Osteocyte (in vitro differentiated cells): ENCODE data around the gene RAD51B. TPM values are rescaled to one million over a fixed set of nuclear protein-coding genes. Genes with fewer than 3 reads are reported as not detected.

Source experiments
- DNase-seq: peaks from one replicate; pipeline ENCODE4 v3.0.0; 2021; ENCODE audit warnings: mixed read lengths; ENCODE audit not compliant: unreplicated experiment; ENCODE audit errors: extremely low spot score
- H3K27ac Mint-ChIP-seq: one replicate; pipeline ENCODE4 v1.8.0; 2021; ENCODE audit warnings: mild to moderate bottlenecking, mixed read lengths; ENCODE audit not compliant: unreplicated experiment
- H3K27me3 Mint-ChIP-seq: one replicate; pipeline ENCODE4 v1.8.0; 2021; ENCODE audit warnings: mixed read lengths; ENCODE audit not compliant: unreplicated experiment
- H3K36me3 Mint-ChIP-seq: one replicate; pipeline ENCODE4 v1.8.0; 2021; ENCODE audit warnings: mixed read lengths; ENCODE audit not compliant: unreplicated experiment
- H3K4me1 Mint-ChIP-seq: one replicate; pipeline ENCODE4 v1.8.0; 2021; ENCODE audit warnings: mixed read lengths; ENCODE audit not compliant: unreplicated experiment
- H3K4me3 Mint-ChIP-seq: one replicate; pipeline ENCODE4 v1.8.0; 2021; ENCODE audit warnings: mild to moderate bottlenecking, moderate library complexity, mixed read lengths; ENCODE audit not compliant: unreplicated experiment
- H3K9me3 Mint-ChIP-seq: one replicate; pipeline ENCODE4 v1.8.0; 2021; ENCODE audit warnings: mixed read lengths; ENCODE audit not compliant: unreplicated experiment
- CTCF ChIP-seq: fragments of 200-600 bp; sonication (generic); IDR thresholded peaks from 2 replicates; pipeline ENCODE4 v1.5.0; 2021; ENCODE audit warnings: antibody characterized with exemption, mild to moderate bottlenecking, moderate library complexity
- total RNA-seq: library from RNA; stranded (reverse); gene quantifications from 2 replicates; pipeline ENCODE4 v1.2.1, GENCODE V29; 2021

The RAD51B gene
- total RNA-seq, 1 donor from 2014 or later, result 12.7 TPM

GRCh38 chr14:68122651-68123050, 303.1 kb downstream of the RAD51B start:
- H3K27ac Mint-ChIP-seq, result no peak overlapping the region
- TF ChIP-seq CTCF, result no peak
- H3K9me3 Mint-ChIP-seq, result peaks cover 10% of the 10 kb centered on the region
- no peak overlapping the region for H3K4me3 Mint-ChIP-seq
- H3K4me1 Mint-ChIP-seq, result peaks cover 18% of the 10 kb centered on the region
- no peak for DNase-seq
- no peaks in the 10 kb centered on the region for H3K36me3 Mint-ChIP-seq
- no peaks in the 10 kb centered on the region for H3K27me3 Mint-ChIP-seq

GRCh38 chr14:68124050-68124449, 304.5 kb downstream of the RAD51B start:
- Mint-ChIP-seq H3K4me3 (no peak overlapping the region), H3K27me3 (no peaks in the 10 kb centered on the region), H3K27ac (no peak overlapping the region), H3K9me3 (peaks cover 10% of the 10 kb centered on the region), H3K36me3 (no peaks in the 10 kb centered on the region), H3K4me1 (peaks cover 18% of the 10 kb centered on the region)
- DNase-seq, result no peak
- no peak for TF ChIP-seq CTCF

GRCh38 chr14:68124979-68125731, 305.6 kb downstream of the RAD51B start:
- TF ChIP-seq CTCF, result no peak
- Mint-ChIP-seq H3K4me3 (no peak overlapping the region), H3K27ac (peak overlapping the region; percentile 40), H3K9me3 (peaks cover 10% of the 10 kb centered on the region), H3K4me1 (peaks cover 18% of the 10 kb centered on the region), H3K36me3 (no peaks in the 10 kb centered on the region), H3K27me3 (no peaks in the 10 kb centered on the region)
- no peak for DNase-seq

DNA sequence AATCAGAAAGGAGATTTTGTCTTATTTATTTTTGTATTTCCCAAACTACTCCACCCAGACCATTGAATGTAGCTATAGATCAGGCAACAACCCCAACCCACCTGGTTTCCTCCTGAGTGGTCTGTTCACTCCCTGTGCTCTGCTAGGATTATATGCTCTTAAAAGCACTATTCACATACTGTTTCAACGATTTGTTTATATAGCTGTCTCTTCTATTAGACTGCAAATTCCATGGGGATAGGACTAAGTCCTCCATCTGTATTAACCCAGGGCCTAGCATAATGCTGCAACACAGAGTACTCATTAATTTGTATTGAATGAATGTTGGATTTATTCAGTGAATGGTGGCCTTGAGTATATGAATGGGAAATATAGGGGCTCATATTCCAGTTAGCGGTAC, 307.6 kb downstream of the RAD51B start:
- H3K27me3 Mint-ChIP-seq, result no peaks in the 10 kb centered on the region
- no peak overlapping the region for H3K4me3 Mint-ChIP-seq
- H3K27ac Mint-ChIP-seq, result no peak overlapping the region
- H3K4me1 Mint-ChIP-seq, result peaks cover 21% of the 10 kb centered on the region
- no peaks in the 10 kb centered on the region for H3K9me3 Mint-ChIP-seq
- no peak for DNase-seq
- no peaks in the 10 kb centered on the region for H3K36me3 Mint-ChIP-seq
- no peak for TF ChIP-seq CTCF

DNA sequence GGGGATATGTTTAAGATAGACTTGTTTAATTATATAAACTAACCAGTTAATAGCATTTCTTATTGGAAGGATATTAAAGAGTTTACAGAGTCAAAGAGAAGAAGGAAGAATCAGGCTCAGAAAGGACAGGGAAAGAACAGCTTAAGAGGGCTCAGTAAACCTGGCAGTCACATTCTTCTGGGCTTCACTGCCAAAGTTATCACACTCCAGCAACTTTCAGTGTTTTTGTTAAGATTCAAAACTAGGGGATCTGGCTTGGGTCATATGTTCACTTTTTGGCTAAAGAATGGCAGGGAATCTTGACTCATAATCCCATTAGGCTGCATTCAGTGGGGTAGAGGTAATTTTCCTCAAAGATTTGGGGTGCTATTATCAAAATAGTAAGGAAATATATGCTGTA, 312.3 kb downstream of the RAD51B start:
- Mint-ChIP-seq H3K9me3 (peaks cover 5% of the 10 kb centered on the region), H3K4me1 (peaks cover 31% of the 10 kb centered on the region), H3K36me3 (no peaks in the 10 kb centered on the region), H3K4me3 (no peak overlapping the region), H3K27ac (no peak overlapping the region), H3K27me3 (no peaks in the 10 kb centered on the region)
- no peak for DNase-seq
- TF ChIP-seq CTCF, result no peak
